Fibroblast of the conjunctiva (primary cell): ENCODE measurements around the gene SHFL.

ENCODE experiments used
- DNase-seq: peaks from one replicate; pipeline ENCODE4 v3.0.0-alpha.2; 2010; ENCODE audit warnings: low read depth

The SHFL gene

GRCh38 chr19:10085641-10086590 lies at the start of gene SHFL:
TSS of gene SHFL (plus strand) at chr19:10086317. CDS start at chr19:10086428, 111 bp downstream.
- peak; percentile 33 for DNase-seq

- no peak for DNase-seq
Measured at GRCh38 chr19:10036601-10037071, 49.5 kb upstream of the SHFL start.

GRCh38 chr19:10037367-10037766 lies 48.8 kb upstream of the SHFL start:
- no peak for DNase-seq

GRCh38 chr19:10037809-10038208 lies 48.3 kb upstream of the SHFL start:
- no peak for DNase-seq

- no peak for DNase-seq
Measured at GRCh38 chr19:10043286-10043927, 42.7 kb upstream of the SHFL start.

- no peak for DNase-seq
Measured at GRCh38 chr19:10044390-10044789, 41.7 kb upstream of the SHFL start.

- no peak for DNase-seq
Measured at GRCh38 chr19:10045371-10045770, 40.7 kb upstream of the SHFL start.

- no peak for DNase-seq
Measured at GRCh38 chr19:10049626-10050025, 36.5 kb upstream of the SHFL start.

- DNase-seq, result no peak
Measured at GRCh38 chr19:10052602-10053360, 33.3 kb upstream of the SHFL start.

- no peak for DNase-seq
Measured at GRCh38 chr19:10061717-10062310, 24.3 kb upstream of the SHFL start.

GRCh38 chr19:10068205-10068604 lies 17.9 kb upstream of the SHFL start:
- no peak for DNase-seq

GRCh38 chr19:10069046-10069445 lies 17.1 kb upstream of the SHFL start:
- no peak for DNase-seq

GRCh38 chr19:10070730-10071446 lies 15.2 kb upstream of the SHFL start:
- no peak for DNase-seq

- no peak for DNase-seq
Measured at GRCh38 chr19:10074153-10074552, 12.0 kb upstream of the SHFL start.

GRCh38 chr19:10076535-10076934 lies 9.6 kb upstream of the SHFL start:
- DNase-seq, result no peak

GRCh38 chr19:10078329-10078728 lies 7.8 kb upstream of the SHFL start:
- DNase-seq, result no peak

- DNase-seq, result no peak
Measured at GRCh38 chr19:10079031-10079453, 7.1 kb upstream of the SHFL start.

- DNase-seq, result no peak
Measured at GRCh38 chr19:10083911-10084310, 2.2 kb upstream of the SHFL start.

- DNase-seq, result no peak
Measured at GRCh38 chr19:10084803-10085202, 1.3 kb upstream of the SHFL start.

- no peak for DNase-seq
Measured at GRCh38 chr19:10086591-10087192, 575 bp downstream of the SHFL start.
